Ishikawa (cell line): ENCODE data around the gene PAK5.

Experiments used
- EP300 ChIP-seq: IDR thresholded peaks from 2 replicates; pipeline ENCODE4 v1.6.1; 2012; ENCODE audit warnings: borderline replicate concordance
- FOXM1 ChIP-seq: IDR thresholded peaks from 2 replicates; pipeline ENCODE4 v1.6.1; 2012; ENCODE audit warnings: low read depth, borderline replicate concordance
- NFIC ChIP-seq: IDR thresholded peaks from 2 replicates; pipeline ENCODE4 v1.6.1; 2012
- RAD21 ChIP-seq: IDR thresholded peaks from 2 replicates; pipeline ENCODE4 v1.6.1; 2012; ENCODE audit warnings: low read depth
- TAF1 ChIP-seq: IDR thresholded peaks from 2 replicates; pipeline ENCODE4 v1.6.1; 2012; ENCODE audit warnings: low read depth, mild to moderate bottlenecking
- TCF12 ChIP-seq: IDR thresholded peaks from 2 replicates; pipeline ENCODE4 v1.6.1; 2012; ENCODE audit warnings: low read depth
- ZBTB7A ChIP-seq: IDR thresholded peaks from 2 replicates; pipeline ENCODE4 v1.6.1; 2012; ENCODE audit warnings: low read depth
- TF ChIP-seq, protein P1 (sequence below): IDR thresholded peaks from 2 replicates; pipeline ENCODE4 v1.6.1; 2012
- TF ChIP-seq, protein P2 (sequence below): IDR thresholded peaks from 2 replicates; pipeline ENCODE4 v1.6.1; 2012; ENCODE audit warnings: low read depth, mild to moderate bottlenecking

DNA sequence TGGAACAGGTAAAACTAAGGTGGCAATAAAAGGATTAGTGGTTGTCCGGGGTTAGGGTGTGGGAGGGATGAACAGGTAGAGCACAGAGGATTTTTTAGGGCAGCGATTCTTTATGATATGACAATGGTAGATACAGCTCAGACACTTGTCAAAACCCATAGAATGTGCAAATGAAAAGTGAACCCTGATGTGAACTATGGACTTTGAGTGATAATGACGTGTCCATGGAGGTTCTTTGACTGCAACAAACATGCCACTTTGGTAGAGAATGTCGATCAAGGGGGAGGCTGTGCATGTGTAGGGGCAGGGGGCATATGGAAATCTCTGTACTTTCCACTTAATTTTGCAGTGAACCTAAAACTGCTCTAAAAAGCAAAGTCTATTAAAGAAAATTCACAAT lies 223.8 kb downstream of the PAK5 start:
- TF ChIP-seq TCF12, result no peak
- no peak for TF ChIP-seq EP300
- TF ChIP-seq, protein P1, sequence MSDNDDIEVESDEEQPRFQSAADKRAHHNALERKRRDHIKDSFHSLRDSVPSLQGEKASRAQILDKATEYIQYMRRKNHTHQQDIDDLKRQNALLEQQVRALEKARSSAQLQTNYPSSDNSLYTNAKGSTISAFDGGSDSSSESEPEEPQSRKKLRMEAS, result no peak
- no peak for TF ChIP-seq ZBTB7A
- no peak for TF ChIP-seq RAD21
- no peak for TF ChIP-seq TAF1
- no peak for TF ChIP-seq FOXM1
- no peak for TF ChIP-seq NFIC
- TF ChIP-seq, protein P2, sequence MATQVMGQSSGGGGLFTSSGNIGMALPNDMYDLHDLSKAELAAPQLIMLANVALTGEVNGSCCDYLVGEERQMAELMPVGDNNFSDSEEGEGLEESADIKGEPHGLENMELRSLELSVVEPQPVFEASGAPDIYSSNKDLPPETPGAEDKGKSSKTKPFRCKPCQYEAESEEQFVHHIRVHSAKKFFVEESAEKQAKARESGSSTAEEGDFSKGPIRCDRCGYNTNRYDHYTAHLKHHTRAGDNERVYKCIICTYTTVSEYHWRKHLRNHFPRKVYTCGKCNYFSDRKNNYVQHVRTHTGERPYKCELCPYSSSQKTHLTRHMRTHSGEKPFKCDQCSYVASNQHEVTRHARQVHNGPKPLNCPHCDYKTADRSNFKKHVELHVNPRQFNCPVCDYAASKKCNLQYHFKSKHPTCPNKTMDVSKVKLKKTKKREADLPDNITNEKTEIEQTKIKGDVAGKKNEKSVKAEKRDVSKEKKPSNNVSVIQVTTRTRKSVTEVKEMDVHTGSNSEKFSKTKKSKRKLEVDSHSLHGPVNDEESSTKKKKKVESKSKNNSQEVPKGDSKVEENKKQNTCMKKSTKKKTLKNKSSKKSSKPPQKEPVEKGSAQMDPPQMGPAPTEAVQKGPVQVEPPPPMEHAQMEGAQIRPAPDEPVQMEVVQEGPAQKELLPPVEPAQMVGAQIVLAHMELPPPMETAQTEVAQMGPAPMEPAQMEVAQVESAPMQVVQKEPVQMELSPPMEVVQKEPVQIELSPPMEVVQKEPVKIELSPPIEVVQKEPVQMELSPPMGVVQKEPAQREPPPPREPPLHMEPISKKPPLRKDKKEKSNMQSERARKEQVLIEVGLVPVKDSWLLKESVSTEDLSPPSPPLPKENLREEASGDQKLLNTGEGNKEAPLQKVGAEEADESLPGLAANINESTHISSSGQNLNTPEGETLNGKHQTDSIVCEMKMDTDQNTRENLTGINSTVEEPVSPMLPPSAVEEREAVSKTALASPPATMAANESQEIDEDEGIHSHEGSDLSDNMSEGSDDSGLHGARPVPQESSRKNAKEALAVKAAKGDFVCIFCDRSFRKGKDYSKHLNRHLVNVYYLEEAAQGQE, result no peak
